ENCODE results near the gene CACNA1A.

Gene CACNA1A

GRCh38 chr19:13252569-13253335 lies 253.5 kb downstream of the CACNA1A start:
- no peaks in the 10 kb centered on the region for H3K36me3 ChIP-seq (ENCODE audit: insufficient read depth, low read length)
- no peak for TF ChIP-seq EZH2 (IDR thresholded peaks at IDR 0.05; ENCODE audit: borderline replicate concordance, low read length)
- TF ChIP-seq CTCF (IDR thresholded peaks at IDR 0.05; ENCODE audit: low read length): no peak
- H2AFZ ChIP-seq (ENCODE audit: low read length): no peak overlapping the region
- H3K9me3 ChIP-seq (ENCODE audit: low read length): no peaks in the 10 kb centered on the region
- no peaks in the 10 kb centered on the region for H4K20me1 ChIP-seq (ENCODE audit: insufficient read depth, low read length)
- no peaks in the 10 kb centered on the region for H3F3A ChIP-seq (ENCODE audit: insufficient read depth, low read length)
- peaks cover 4% of the 10 kb centered on the region; the same call in 1 of the 2 replicates for H3K27me3 ChIP-seq (ENCODE audit: insufficient read depth, low read length)
- H3K4me3 ChIP-seq (ENCODE audit: low read depth, low read length, poor library complexity, severe bottlenecking): no peak overlapping the region
- H3K79me2 ChIP-seq (ENCODE audit: insufficient read depth, low read length): no peaks in the 10 kb centered on the region
- no peaks in the 10 kb centered on the region for H3K9me2 ChIP-seq (ENCODE audit: low read depth, low read length)
- no peak overlapping the region for H3K4me2 ChIP-seq (ENCODE audit: low read length)
- H3K9ac ChIP-seq (ENCODE audit: low read length): no peak overlapping the region
- H3K27ac ChIP-seq (ENCODE audit: low read depth, low read length, poor library complexity, severe bottlenecking): no peak overlapping the region
- no peaks in the 10 kb centered on the region for H3K4me1 ChIP-seq (ENCODE audit: insufficient read depth, low read length, severe bottlenecking)

- H3K36me3 ChIP-seq (ENCODE audit: insufficient read depth, low read length): no peaks in the 10 kb centered on the region
- TF ChIP-seq CTCF (IDR thresholded peaks at IDR 0.05; ENCODE audit: low read length) (no peak), EZH2 (IDR thresholded peaks at IDR 0.05; ENCODE audit: borderline replicate concordance, low read length) (no peak)
- H3K9me2 ChIP-seq (ENCODE audit: low read depth, low read length): no peaks in the 10 kb centered on the region
- no peaks in the 10 kb centered on the region for H3K79me2 ChIP-seq (ENCODE audit: insufficient read depth, low read length)
- no peak overlapping the region for H2AFZ ChIP-seq (ENCODE audit: low read length)
- H3K4me3 ChIP-seq (ENCODE audit: low read depth, low read length, poor library complexity, severe bottlenecking): no peak overlapping the region
- no peaks in the 10 kb centered on the region for H3K9me3 ChIP-seq (ENCODE audit: low read length)
- H3K27me3 ChIP-seq (ENCODE audit: insufficient read depth, low read length): no peaks in the 10 kb centered on the region
- no peaks in the 10 kb centered on the region for H3K4me1 ChIP-seq (ENCODE audit: insufficient read depth, low read length, severe bottlenecking)
- H3K9ac ChIP-seq (ENCODE audit: low read length): no peak overlapping the region
- H4K20me1 ChIP-seq (ENCODE audit: insufficient read depth, low read length): no peaks in the 10 kb centered on the region
- no peak overlapping the region for H3K27ac ChIP-seq (ENCODE audit: low read depth, low read length, poor library complexity, severe bottlenecking)
- H3K4me2 ChIP-seq (ENCODE audit: low read length): no peak overlapping the region
- H3F3A ChIP-seq (ENCODE audit: insufficient read depth, low read length): no peaks in the 10 kb centered on the region
These were observed 261.4 kb downstream of the CACNA1A start for GRCh38 chr19:13244920-13245319.

- no peaks in the 10 kb centered on the region for H3K4me1 ChIP-seq (ENCODE audit: insufficient read depth, low read length, severe bottlenecking)
- H3K9me2 ChIP-seq (ENCODE audit: low read depth, low read length): no peaks in the 10 kb centered on the region
- no peaks in the 10 kb centered on the region for H3K9me3 ChIP-seq (ENCODE audit: low read length)
- H4K20me1 ChIP-seq (ENCODE audit: insufficient read depth, low read length): no peaks in the 10 kb centered on the region
- no peaks in the 10 kb centered on the region for H3F3A ChIP-seq (ENCODE audit: insufficient read depth, low read length)
- TF ChIP-seq EZH2 (IDR thresholded peaks at IDR 0.05; ENCODE audit: borderline replicate concordance, low read length) (no peak), CTCF (IDR thresholded peaks at IDR 0.05; ENCODE audit: low read length) (peak; percentile 36; the same call in 1 of the 2 replicates)
- H3K27ac ChIP-seq (ENCODE audit: low read depth, low read length, poor library complexity, severe bottlenecking): no peak overlapping the region
- no peaks in the 10 kb centered on the region for H3K36me3 ChIP-seq (ENCODE audit: insufficient read depth, low read length)
- H3K79me2 ChIP-seq (ENCODE audit: insufficient read depth, low read length): no peaks in the 10 kb centered on the region
- peaks cover 8% of the 10 kb centered on the region; the same call in 1 of the 2 replicates for H3K27me3 ChIP-seq (ENCODE audit: insufficient read depth, low read length)
- H2AFZ ChIP-seq (ENCODE audit: low read length): no peak overlapping the region
- no peak overlapping the region for H3K9ac ChIP-seq (ENCODE audit: low read length)
- H3K4me3 ChIP-seq (ENCODE audit: low read depth, low read length, poor library complexity, severe bottlenecking): no peak overlapping the region
- no peak overlapping the region for H3K4me2 ChIP-seq (ENCODE audit: low read length)
These were observed 264.8 kb downstream of the CACNA1A start for GRCh38 chr19:13241231-13242104.
